ENCODE measurements around the gene SERGEF. TPM values are rescaled to one million over a fixed set of nuclear protein-coding genes. Genes with fewer than 3 reads are reported as not detected.

Gene SERGEF
- polyA plus RNA-seq, 2 of the 4 experiments (the other 2 are of a cell fraction), result 20.7 to 24.1 TPM

- TF ChIP-seq HMGXB4 (CRISPR knock-in tag; IDR thresholded peaks at IDR 0.05; ENCODE audit: borderline replicate concordance), result no peak
- no peak for TF ChIP-seq KDM1A (IDR thresholded peaks at IDR 0.05; ENCODE audit: low read depth)
- no peak for TF ChIP-seq SREBF2 (IDR thresholded peaks at IDR 0.05)
- TF ChIP-seq NFE2L2 (conservative IDR thresholded peaks at IDR 0.05; ENCODE audit: low read length), result no peak
- no peak for TF ChIP-seq RNF2 (IDR thresholded peaks at IDR 0.05; ENCODE audit: borderline replicate concordance, low read depth)
Measured at GRCh38 chr11:17751558-17751957, 261.3 kb downstream of the SERGEF start (continued).

- Histone ChIP-seq H3K4me1 (no peaks in the 10 kb centered on the region), H3K4me2 (no peak overlapping the region), H3K9me3 (no peaks in the 10 kb centered on the region), H3K4me3 (no peak overlapping the region), H3K27ac (no peak overlapping the region)
- TF ChIP-seq BCL3 (IDR thresholded peaks at IDR 0.05) (no peak), POLR2AphosphoS2 (conservative IDR thresholded peaks at IDR 0.05; ENCODE audit: low read length) (no peak), RFX5 (IDR thresholded peaks at IDR 0.05) (no peak), EP300 (IDR thresholded peaks at IDR 0.05) (no peak), TFCP2L1 (CRISPR knock-in tag; IDR thresholded peaks at IDR 0.05) (no peak), GATA3 (IDR thresholded peaks at IDR 0.05; ENCODE audit: borderline replicate concordance) (no peak), NPAS2 (CRISPR knock-in tag; IDR thresholded peaks at IDR 0.05; ENCODE audit: borderline replicate concordance) (no peak), HES2 (IDR thresholded peaks at IDR 0.05) (no peak), RARB (CRISPR knock-in tag; IDR thresholded peaks at IDR 0.05) (no peak), FOSB (CRISPR knock-in tag; IDR thresholded peaks at IDR 0.05) (no peak), CHD4 (IDR thresholded peaks at IDR 0.05; ENCODE audit: borderline replicate concordance) (no peak), KDM1A (IDR thresholded peaks at IDR 0.05; ENCODE audit: low read depth) (no peak), RCOR1 (IDR thresholded peaks at IDR 0.05; ENCODE audit: low read depth, low read length) (no peak), NFE2L2 (conservative IDR thresholded peaks at IDR 0.05; ENCODE audit: low read length) (no peak), CHD2 (IDR thresholded peaks at IDR 0.05; ENCODE audit: low read length, partially characterized antibody) (no peak), RAD21 (conservative IDR thresholded peaks at IDR 0.05 in 1 of 2, IDR thresholded peaks at IDR 0.05 in 1 of 2) (no peak), RNF2 (IDR thresholded peaks at IDR 0.05; ENCODE audit: borderline replicate concordance, low read depth) (no peak)
- ChIA-PET CTCF (interaction anchor here (1.9 to 2.8 kb wide), 2 partner anchors 20 to 228 kb away, joined by 7 to 16 read pairs; no protein-coding TSS in a partner anchor), POLR2A (no interaction called here)
- FAIRE-seq (no peak), ATAC-seq (no peak), DNase-seq (ENCODE audit: low read depth in 1 of 2, low spot score in 1 of 2) (no peak)
- WGBS (ENCODE audit: missing lambda C conversion rate), result 2% methylated on average over 2 of the region's 2 CpGs
Measured at GRCh38 chr11:17750801-17751165, 262.1 kb downstream of the SERGEF start.

GRCh38 chr11:17750013-17750800 lies 262.6 kb downstream of the SERGEF start:
- 28% methylated on average over 13 of the region's 13 CpGs for WGBS (ENCODE audit: missing lambda C conversion rate)
- ATAC-seq, result no peak
- TF ChIP-seq HEYL (CRISPR knock-in tag; IDR thresholded peaks at IDR 0.05), result no peak
- no peak for TF ChIP-seq PHF8 (IDR thresholded peaks at IDR 0.05; ENCODE audit: borderline replicate concordance, low read depth)
- no peak for TF ChIP-seq NFE2L2 (conservative IDR thresholded peaks at IDR 0.05; ENCODE audit: low read length)
- TF ChIP-seq E2F6 (IDR thresholded peaks at IDR 0.05; ENCODE audit: borderline replicate concordance, low read depth), result no peak
- TF ChIP-seq JUN (IDR thresholded peaks at IDR 0.05), result no peak
- no peak for TF ChIP-seq MYC (IDR thresholded peaks at IDR 0.05; ENCODE audit: borderline replicate concordance, low read length)
- no peak overlapping the region for H3K4me3 ChIP-seq
- H3K4me2 ChIP-seq, result no peak overlapping the region
- no peaks in the 10 kb centered on the region for H3K4me1 ChIP-seq
- ChIA-PET POLR2A (no interaction called here), CTCF (interaction anchor here (2.8 kb wide), 1 partner anchor 19 kb away, joined by 16 read pairs; no protein-coding TSS in a partner anchor)
- H3K9me3 ChIP-seq, result no peaks in the 10 kb centered on the region
- no peak for DNase-seq (ENCODE audit: low read depth in 1 of 2, low spot score in 1 of 2)
- FAIRE-seq, result no peak
- no peak overlapping the region for H3K27ac ChIP-seq

Data from A549 (cell line).